A549 (cell line): ENCODE measurements around the gene HPRT1. TPM values are rescaled to one million over a fixed set of nuclear protein-coding genes. Genes with fewer than 3 reads are reported as not detected.

Experiments used
- ATAC-seq, 2 experiments: fragments of 200-7000 bp in 1 of 2; fragments of >200 bp in 1 of 2; cut with Nextera tagmentation in 1 of 2; cut with Tn5 transposase in 1 of 2; 3 replicates each; pipeline versions ENCODE4 v1.8.0 to v1.9.1; 2018 to 2020; ENCODE audit warnings: mild to moderate bottlenecking in 1 of 2, moderate library complexity in 1 of 2
- CTCF ChIA-PET: fragments of 300-600 bp; sonication (Branson Sonifier 250); formaldehyde crosslinking; extraction: SDS; loops from one replicate; lab custom pipeline; 2021; ENCODE audit warnings: antibody characterized with exemption, inconsistent platforms; lab: Yijun Ruan, JAX
- POLR2A ChIA-PET: fragments of 350-600 bp; formaldehyde crosslinking; extraction: SDS; loops from one replicate; lab custom pipeline; 2021; ENCODE audit warnings: antibody characterized with exemption, inconsistent platforms; lab: Yijun Ruan, JAX
- DNase-seq, 2 experiments: peaks; one replicate each; pipeline versions ENCODE4 v3.0.0 to v3.0.0-alpha.2; 2011 to 2016; ENCODE audit warnings: low read depth in 1 of 2, low spot score in 1 of 2
- FAIRE-seq: peaks from 2 replicates; lab custom pipeline; 2011; peaks lifted over from hg19 to GRCh38; lab: Jason Lieb, UNC
- H3K27ac ChIP-seq, 2 experiments: fragments of >200 bp; sonication (Bioruptor Twin); formaldehyde crosslinking; 3 replicates each; pipeline ENCODE4 v1.5.1; 2016 to 2017
- H3K4me1 ChIP-seq: fragments of >200 bp; sonication (Bioruptor Twin); formaldehyde crosslinking; 3 replicates; pipeline ENCODE4 v1.6.1; 2016
- H3K4me2 ChIP-seq: fragments of >200 bp; sonication (Bioruptor Twin); formaldehyde crosslinking; 3 replicates; pipeline ENCODE4 v1.6.1; 2016
- H3K4me3 ChIP-seq: fragments of >200 bp; sonication (Bioruptor Twin); formaldehyde crosslinking; 3 replicates; pipeline ENCODE4 v1.5.1; 2016
- H3K9me3 ChIP-seq: fragments of >200 bp; sonication (Bioruptor Twin); formaldehyde crosslinking; 3 replicates; pipeline ENCODE4 v1.6.1; 2016
- ESRRA ChIP-seq: fragments of 150-350 bp; IDR thresholded peaks from 2 replicates; pipeline ENCODE4 v1.6.1; 2014; ENCODE audit warnings: mild to moderate bottlenecking, low read length, borderline replicate concordance
- FOSB ChIP-seq: fragments of 250-450 bp; sonication (Bioruptor Pico); IDR thresholded peaks from 2 replicates; pipeline ENCODE4 v1.5.0; 2020; ENCODE audit warnings: mild to moderate bottlenecking, moderate library complexity
- FOSL2 ChIP-seq, 2 experiments: fragments of 450-650 bp in 1 of 2; fragments of >200 bp in 1 of 2; sonication (Bioruptor Twin) in 1 of 2; formaldehyde crosslinking; IDR thresholded peaks; 2 replicates each; pipeline versions ENCODE4 v1.5.0 to v1.6.1; 2016 to 2020; ENCODE audit warnings: mild to moderate bottlenecking in 1 of 2, moderate library complexity in 1 of 2
- HES2 ChIP-seq: fragments of >200 bp; sonication (Bioruptor Twin); formaldehyde crosslinking; IDR thresholded peaks from 2 replicates; pipeline ENCODE4 v1.6.1; 2016
- HEYL ChIP-seq: fragments of 250-450 bp; sonication (Bioruptor Pico); IDR thresholded peaks from 2 replicates; pipeline ENCODE4 v1.8.0; 2021; ENCODE audit warnings: mild to moderate bottlenecking, moderate library complexity
- HOXB5 ChIP-seq: fragments of 250-450 bp; sonication (Bioruptor Pico); IDR thresholded peaks from 2 replicates; pipeline ENCODE4 v1.5.0; 2020; ENCODE audit warnings: mild to moderate bottlenecking, moderate library complexity
- JUN ChIP-seq, 2 experiments: fragments of >200 bp; sonication (Bioruptor Twin); formaldehyde crosslinking; IDR thresholded peaks; 2 replicates in 1 of 2; 3 replicates in 1 of 2; pipeline ENCODE4 v1.6.1; 2016 to 2017
- NPAS2 ChIP-seq: fragments of 250-450 bp; sonication (Bioruptor Pico); IDR thresholded peaks from 2 replicates; pipeline ENCODE4 v1.8.0; 2022; ENCODE audit warnings: mild to moderate bottlenecking, moderate library complexity, borderline replicate concordance
- PHF8 ChIP-seq: fragments of 200-600 bp; sonication (generic); IDR thresholded peaks from 2 replicates; pipeline ENCODE4 v1.6.1; 2016; ENCODE audit warnings: low read depth, mild to moderate bottlenecking, antibody characterized with exemption, moderate library complexity, borderline replicate concordance
- POLR2A ChIP-seq: IDR thresholded peaks from 2 replicates; pipeline ENCODE4 v1.6.1; 2012; ENCODE audit warnings: mild to moderate bottlenecking, low read length
- RAD21 ChIP-seq, 2 experiments: fragments of >200 bp in 1 of 2; sonication (Bioruptor Twin) in 1 of 2; formaldehyde crosslinking in 1 of 2; IDR thresholded peaks in 1 of 2; conservative IDR thresholded peaks in 1 of 2; 2 replicates in 1 of 2; 3 replicates in 1 of 2; pipeline ENCODE4 v1.6.1; 2012 to 2018; ENCODE audit warnings: inconsistent platforms in 1 of 2
- RCOR1 ChIP-seq: fragments of 150-350 bp; IDR thresholded peaks from 2 replicates; pipeline ENCODE4 v1.6.1; 2014; ENCODE audit warnings: antibody characterized with exemption, low read length, low read depth
- RNF2 ChIP-seq: fragments of 200-600 bp; sonication (generic); IDR thresholded peaks from 2 replicates; pipeline ENCODE4 v1.6.1; 2016; ENCODE audit warnings: low read depth, mild to moderate bottlenecking, antibody characterized with exemption, moderate library complexity, borderline replicate concordance
- WGBS: methylation state at CpG from one replicate; pipeline ENCODE4 v1.1.6; 2017; ENCODE audit errors: missing lambda C conversion rate; 5-methylcytosine and 5-hydroxymethylcytosine counted together
- polyA minus RNA-seq: library from RNA; depleted of rRNA, polyadenylated mRNA; stranded (reverse); fragments of >200 nt; gene quantifications from 2 replicates; pipeline ENCODE4 v1.2.3, GENCODE V29; 2011; rRNA and poly(A)+ RNA removed
- polyA plus RNA-seq, 4 experiments: library from polyadenylated mRNA; depleted of rRNA in 3 of 4; stranded (reverse); fragments of >200 nt; fragmentation: RNase III in 1 of 4; extraction: RNeasy Plus Mini Kit Qiagen cat#74134 plus additional on column Dnase treatment in 1 of 4; gene quantifications; 2 replicates in 3 of 4; 3 replicates in 1 of 4; pipeline ENCODE4 v1.2.3, GENCODE V29; 2011 to 2017
- TF ChIP-seq, protein P1 (sequence below): IDR thresholded peaks from 2 replicates; pipeline ENCODE4 v1.6.1; 2012
- TF ChIP-seq, protein P2 (sequence below): fragments of 250-450 bp; sonication (Bioruptor Pico); IDR thresholded peaks from 2 replicates; pipeline ENCODE4 v1.5.0; 2021; ENCODE audit warnings: mild to moderate bottlenecking, moderate library complexity, borderline replicate concordance

The HPRT1 gene
- 70.6 and 96.6 TPM in 2 replicates for polyA plus RNA-seq (2011; rRNA removed)
- 52.2 and 54.9 TPM in 2 replicates for polyA plus RNA-seq (2012; cell fraction: cytosol; rRNA removed)
- polyA plus RNA-seq (2012; cell fraction: nucleus; rRNA removed): 19.5 and 27.2 TPM in 2 replicates
- polyA plus RNA-seq (2017; fragmentation: RNase III; extraction: RNeasy Plus Mini Kit Qiagen cat#74134 plus additional on column Dnase treatment): 97.4 to 108 TPM (median 101 TPM) in 3 replicates
- polyA minus RNA-seq: 16.4 and 16.7 TPM in 2 replicates

GRCh38 chrX:134460005-134460861 is at the start of gene HPRT1:
Gene HPRT1, plus strand, starts transcription at chrX:134460165. Its CDS starts 147 bp downstream, at chrX:134460312.
- peak within 1 kb of the TSS; percentile 93 for H3K4me2 ChIP-seq
- TF ChIP-seq POLR2A: peak; percentile 36; the same call in 1 of the 2 replicates
- TF ChIP-seq, protein P1, sequence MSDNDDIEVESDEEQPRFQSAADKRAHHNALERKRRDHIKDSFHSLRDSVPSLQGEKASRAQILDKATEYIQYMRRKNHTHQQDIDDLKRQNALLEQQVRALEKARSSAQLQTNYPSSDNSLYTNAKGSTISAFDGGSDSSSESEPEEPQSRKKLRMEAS: peak; percentile 47
- TF ChIP-seq JUN (IDR thresholded peaks at IDR 0.05): peak in 1 of 2 experiments; percentile 45; a peak in 2 of 5 replicates
- peak; percentile 93 for TF ChIP-seq PHF8
- TF ChIP-seq FOSL2 (IDR thresholded peaks at IDR 0.05): no peak
- no peak for TF ChIP-seq FOSL2 (CRISPR knock-in tag; IDR thresholded peaks at IDR 0.05)
- TF ChIP-seq HOXB5 (CRISPR knock-in tag): 0 out of 2 replicates have a peak, but pooled peaks have one; percentile 20
- DNase-seq (peak; percentile 42 to 79), FAIRE-seq (no peak), ATAC-seq (peak; percentile 87 to 90)
- H3K4me3 ChIP-seq: peak within 1 kb of the TSS; percentile 94
- H3K4me1 ChIP-seq: peaks cover 17% of the 10 kb centered on the region; the same call in 2 of the 3 replicates
- no peaks in the 10 kb centered on the region for H3K9me3 ChIP-seq
- 0% methylated on average over 14 of the region's 85 CpGs for WGBS
- peak within 1 kb of the TSS; percentile 90 to 99 for H3K27ac ChIP-seq
- ChIA-PET CTCF (interaction anchor here (0.6 to 1.2 kb wide), 3 partner anchors 11 to 24 kb away, joined by 3 to 4 read pairs (median 3); no protein-coding TSS in a partner anchor), POLR2A (interaction anchor here (0.5 kb wide), 1 partner anchor 8 kb away, joined by 4 read pairs; no protein-coding TSS in a partner anchor)

DNA sequence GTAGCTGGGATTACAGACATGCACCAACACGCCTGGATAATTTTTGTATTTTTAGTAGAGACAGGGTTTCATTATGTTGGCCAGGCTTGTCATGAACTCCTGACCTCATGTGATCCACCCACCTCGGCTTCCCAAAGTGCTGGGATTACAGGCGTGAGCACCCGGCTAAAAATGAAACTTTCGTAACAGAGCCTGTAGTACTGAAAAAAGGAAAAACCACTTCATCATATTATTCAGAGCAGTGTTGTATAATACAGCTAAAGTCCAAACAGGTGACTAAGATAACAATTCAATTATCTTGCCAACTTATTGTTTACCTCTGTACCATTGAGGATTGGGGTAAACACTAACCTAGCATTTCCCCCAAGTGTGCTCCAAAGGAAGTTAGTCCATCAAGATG is 43.9 kb upstream of the HPRT1 start:
- H3K27ac ChIP-seq: no peak overlapping the region
- 87% methylated on average over 5 of the region's 5 CpGs for WGBS
- POLR2A ChIA-PET: no interaction called here

GRCh38 chrX:134418317-134419113 is 41.5 kb upstream of the HPRT1 start:
- ChIA-PET CTCF (interaction anchor here (0.7 kb wide), 1 partner anchor 626 kb away, joined by 5 read pairs; no protein-coding TSS in a partner anchor), POLR2A (no interaction called here)
- H3K9me3 ChIP-seq: no peaks in the 10 kb centered on the region
- DNase-seq (peak in 1 of 2 experiments; percentile 10), FAIRE-seq (peak; percentile 78), ATAC-seq (no peak)
- H3K27ac ChIP-seq: no peak overlapping the region
- 73% methylated on average over 8 of the region's 8 CpGs for WGBS
- H3K4me3 ChIP-seq: no peak overlapping the region
- no peak overlapping the region for H3K4me2 ChIP-seq
- no peak for TF ChIP-seq RAD21 (conservative IDR thresholded peaks at IDR 0.05 in 1 of 2, IDR thresholded peaks at IDR 0.05 in 1 of 2)
- no peak for TF ChIP-seq RCOR1
- TF ChIP-seq NPAS2 (CRISPR knock-in tag): no peak
- no peak for TF ChIP-seq HES2
- H3K4me1 ChIP-seq: peaks cover 13% of the 10 kb centered on the region; the same call in 1 of the 3 replicates

More for the DNA sequence above, 43.9 kb upstream of the HPRT1 start:
- peaks cover 11% of the 10 kb centered on the region; the same call in 1 of the 3 replicates for H3K4me1 ChIP-seq
- TF ChIP-seq HOXB5 (CRISPR knock-in tag) (no peak), ESRRA (no peak), HEYL (no peak), POLR2A (no peak), RNF2 (no peak), FOSB (CRISPR knock-in tag) (no peak)
- TF ChIP-seq, protein P2, sequence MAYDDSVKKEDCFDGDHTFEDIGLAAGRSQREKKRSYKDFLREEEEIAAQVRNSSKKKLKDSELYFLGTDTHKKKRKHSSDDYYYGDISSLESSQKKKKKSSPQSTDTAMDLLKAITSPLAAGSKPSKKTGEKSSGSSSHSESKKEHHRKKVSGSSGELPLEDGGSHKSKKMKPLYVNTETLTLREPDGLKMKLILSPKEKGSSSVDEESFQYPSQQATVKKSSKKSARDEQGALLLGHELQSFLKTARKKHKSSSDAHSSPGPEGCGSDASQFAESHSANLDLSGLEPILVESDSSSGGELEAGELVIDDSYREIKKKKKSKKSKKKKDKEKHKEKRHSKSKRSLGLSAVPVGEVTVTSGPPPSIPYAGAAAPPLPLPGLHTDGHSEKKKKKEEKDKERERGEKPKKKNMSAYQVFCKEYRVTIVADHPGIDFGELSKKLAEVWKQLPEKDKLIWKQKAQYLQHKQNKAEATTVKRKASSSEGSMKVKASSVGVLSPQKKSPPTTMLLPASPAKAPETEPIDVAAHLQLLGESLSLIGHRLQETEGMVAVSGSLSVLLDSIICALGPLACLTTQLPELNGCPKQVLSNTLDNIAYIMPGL (CRISPR knock-in tag): no peak
- CTCF ChIA-PET: no interaction called here
- no peak overlapping the region for H3K4me2 ChIP-seq
- ATAC-seq (no peak), DNase-seq (no peak), FAIRE-seq (no peak)
- no peaks in the 10 kb centered on the region for H3K9me3 ChIP-seq
- H3K4me3 ChIP-seq: no peak overlapping the region
